NCI-H345 treated with DMSO at 0.1 percent for 48 hours (cell line): ENCODE measurements around the gene GOLGA6C.
"Not testable (repeated sequence)": the region's sequence is repeated elsewhere in the genome, so short reads cannot be mapped to it uniquely, and the experiment has no call there.

Source experiments
- DNase-seq: peaks from one replicate; lab custom pipeline; 2025; ENCODE audit not compliant: unreplicated experiment; lab: John Stamatoyannopoulos, UW

The GOLGA6C gene

DNA sequence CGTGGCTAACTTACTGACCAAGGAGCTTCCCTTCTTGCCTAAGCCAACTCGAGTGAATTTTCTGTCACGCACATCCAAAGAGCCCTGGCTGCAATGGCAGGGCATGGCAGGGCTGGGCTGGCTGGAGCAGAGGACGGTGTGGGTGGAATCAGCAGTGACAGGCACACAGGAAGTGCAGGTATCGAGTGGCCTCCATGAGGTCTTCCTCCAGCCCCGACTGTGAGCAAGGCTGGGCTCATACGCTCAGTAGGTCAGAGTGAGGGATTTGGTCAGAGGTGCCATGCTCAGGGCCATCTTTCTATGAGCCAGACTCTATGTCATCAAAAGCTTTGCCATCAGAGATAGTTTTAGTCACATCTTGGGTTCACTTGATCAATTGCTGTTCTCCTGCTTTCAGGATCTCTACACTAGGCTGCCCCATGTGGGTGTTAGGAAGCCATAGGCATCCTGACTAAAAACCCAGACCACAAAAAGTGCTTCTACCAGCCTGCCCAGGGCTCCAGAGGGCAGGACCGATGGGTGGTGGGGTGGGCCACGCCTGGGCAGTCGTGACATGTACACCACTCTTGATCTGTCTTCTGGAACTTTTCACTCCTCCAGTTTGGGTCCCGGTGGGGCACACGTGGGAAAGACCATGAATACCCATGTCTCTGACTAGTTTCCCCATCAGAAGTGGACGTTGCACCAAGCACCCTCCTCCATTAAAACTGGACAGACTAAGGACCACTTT is 55.1 kb downstream of the GOLGA6C start:
- DNase-seq, result no peak

DNA sequence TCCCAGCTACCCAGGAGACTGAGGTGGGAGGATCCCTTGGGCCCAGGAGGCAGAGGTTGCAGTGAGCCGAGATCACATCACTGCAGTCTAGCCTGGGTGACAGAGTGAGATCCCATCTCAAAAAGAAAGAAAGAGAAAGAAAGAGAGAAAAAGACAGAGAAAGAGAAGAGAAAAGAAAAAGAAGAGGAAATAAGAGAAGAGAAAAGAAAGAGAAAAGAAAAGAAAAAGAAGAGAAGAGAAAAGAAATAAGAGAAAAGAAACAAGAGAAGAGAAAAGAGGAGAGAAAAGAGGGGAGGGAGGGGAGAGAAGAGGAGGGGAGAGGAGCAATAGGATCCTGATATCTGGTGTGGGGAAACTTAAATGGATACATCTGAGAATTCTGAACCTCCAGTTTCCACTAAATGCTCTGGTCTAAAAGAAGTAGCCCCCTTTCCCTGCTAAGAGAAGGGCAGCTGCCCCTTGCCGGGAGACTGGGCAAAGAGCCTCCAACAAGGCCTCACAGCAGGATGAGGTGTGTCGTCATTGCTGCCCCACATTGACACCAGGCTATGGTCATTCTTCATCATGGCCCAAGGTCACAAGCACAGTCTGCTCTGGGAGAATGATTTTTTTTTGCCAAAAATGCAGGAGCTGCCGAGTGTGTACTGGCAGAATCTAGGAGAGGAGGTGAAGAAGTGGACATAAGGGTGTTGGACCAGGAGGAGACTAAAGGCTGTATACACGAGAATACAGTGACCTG is 56.6 kb downstream of the GOLGA6C start:
- DNase-seq, result no peak

DNA sequence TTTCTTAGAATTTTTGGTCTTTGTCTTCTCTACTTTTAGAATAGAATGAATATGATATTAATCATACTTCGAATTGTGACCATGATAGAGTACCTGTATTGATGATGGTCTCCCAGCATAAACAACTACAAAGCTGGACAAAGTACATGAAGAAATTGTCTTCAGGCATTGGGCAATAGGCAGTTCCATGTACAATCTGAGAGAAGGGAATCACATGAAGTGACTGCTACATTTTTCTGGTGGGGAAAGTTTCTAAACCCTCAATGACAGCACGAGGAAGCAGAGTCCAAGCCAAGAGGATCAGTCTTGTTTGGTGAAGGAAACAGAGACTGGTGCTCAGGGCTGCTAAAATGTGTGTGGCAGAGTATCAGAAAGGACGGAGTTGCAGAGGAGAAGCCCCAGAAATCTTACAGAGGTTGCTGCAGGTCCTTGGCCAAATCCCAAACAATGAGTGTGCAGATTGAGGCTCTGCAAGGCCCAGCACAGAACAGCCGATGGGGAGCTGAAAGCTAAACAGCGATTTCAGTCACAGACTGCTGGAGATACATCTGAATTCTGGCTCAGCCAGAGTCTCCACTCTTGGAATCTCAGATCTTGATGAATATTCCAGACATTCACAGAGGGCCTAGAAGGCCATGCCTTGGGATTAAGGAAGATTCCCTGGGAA is 61.2 kb downstream of the GOLGA6C start:
- DNase-seq, result not testable (repeated sequence)
